DMS53 (cell line): ENCODE data around the gene DIDO1.
A peak's percentile ranks its signal among the peaks of the same experiment; 100 is the strongest.

Source experiments
- DNase-seq: peaks from one replicate; lab custom pipeline; 2025; lab: John Stamatoyannopoulos, UW

DIDO1 gene

GRCh38 chr20:62951143-62951895, 25.0 kb upstream of the DIDO1 start:
- no peak for DNase-seq

- DNase-seq = no peak
Observed at GRCh38 chr20:62950741-62951140, 24.4 kb upstream of the DIDO1 start.

- DNase-seq = no peak
Observed at GRCh38 chr20:62949962-62950361, 23.7 kb upstream of the DIDO1 start.

GRCh38 chr20:62949153-62949821, 23.0 kb upstream of the DIDO1 start:
- DNase-seq = no peak

GRCh38 chr20:62947532-62948300, 21.4 kb upstream of the DIDO1 start:
- no peak for DNase-seq

GRCh38 chr20:62946918-62947317, 20.6 kb upstream of the DIDO1 start:
- no peak for DNase-seq

- no peak for DNase-seq
Observed at GRCh38 chr20:62945771-62946339, 19.6 kb upstream of the DIDO1 start.

GRCh38 chr20:62944746-62945145, 18.4 kb upstream of the DIDO1 start:
- no peak for DNase-seq

- DNase-seq = no peak
Observed at GRCh38 chr20:62944184-62944583, 17.9 kb upstream of the DIDO1 start.

- no peak for DNase-seq
Observed at GRCh38 chr20:62943396-62943795, 17.1 kb upstream of the DIDO1 start.

GRCh38 chr20:62942456-62942855, 16.2 kb upstream of the DIDO1 start:
- DNase-seq = no peak

GRCh38 chr20:62941792-62942191, 15.5 kb upstream of the DIDO1 start:
- no peak for DNase-seq

GRCh38 chr20:62940875-62941274, 14.6 kb upstream of the DIDO1 start:
- no peak for DNase-seq

- peak; percentile 77 for DNase-seq
Observed at GRCh38 chr20:62938105-62938888, 12.0 kb upstream of the DIDO1 start, which contains the start of gene GID8. TSS of gene GID8 (plus strand) at chr20:62938147. CDS start at chr20:62941503, 3,356 bp downstream.

- peak; percentile 98 for DNase-seq
Observed at GRCh38 chr20:62937268-62938104, 11.2 kb upstream of the DIDO1 start.

GRCh38 chr20:62935968-62936585, 9.8 kb upstream of the DIDO1 start:
- no peak for DNase-seq

- no peak for DNase-seq
Observed at GRCh38 chr20:62935204-62935967, 9.1 kb upstream of the DIDO1 start.

GRCh38 chr20:62933966-62934365, 7.7 kb upstream of the DIDO1 start:
- no peak for DNase-seq

- no peak for DNase-seq
Observed at GRCh38 chr20:62931464-62931863, 5.2 kb upstream of the DIDO1 start.
